K562 (cell line): ENCODE measurements around the gene SS18L1. TPM values are rescaled to one million over a fixed set of nuclear protein-coding genes. Genes with fewer than 3 reads are reported as not detected.

Source experiments
- ARNT ChIP-seq, 2 experiments: fragments of 450-650 bp; IDR thresholded peaks; 2 replicates each; pipeline ENCODE4 v1.6.1; 2016; ENCODE audit warnings: mild to moderate bottlenecking in 1 of 2
- BCLAF1 ChIP-seq, 2 experiments: fragments of 450-650 bp in 1 of 2; IDR thresholded peaks; 2 replicates each; pipeline ENCODE4 v1.6.1; 2011 to 2017; ENCODE audit warnings: low read depth in 2 of 2, antibody characterized with exemption in 1 of 2, borderline replicate concordance in 1 of 2, low read length in 1 of 2, mild to moderate bottlenecking in 1 of 2, mixed read lengths in 1 of 2; ENCODE audit not compliant: control insufficient read depth in 1 of 2
- E2F3 ChIP-seq: fragments of 250-450 bp; sonication (Bioruptor Pico); IDR thresholded peaks from 2 replicates; pipeline ENCODE4 v1.4.0; 2020; ENCODE audit warnings: mild to moderate bottlenecking
- ETS1 ChIP-seq: conservative IDR thresholded peaks from 2 replicates; pipeline ENCODE4 v1.6.1; 2011; ENCODE audit warnings: low read depth, mild to moderate bottlenecking, low read length; ENCODE audit not compliant: control insufficient read depth
- ETV5 ChIP-seq: sonication (generic); formaldehyde crosslinking; IDR thresholded peaks from 2 replicates; pipeline ENCODE4 v1.4.0; 2020; ENCODE audit warnings: low read depth, mild to moderate bottlenecking, missing genetic modification reagents
- GATA2 ChIP-seq: sonication (generic); formaldehyde crosslinking; IDR thresholded peaks from 2 replicates; pipeline ENCODE4 v1.4.0; 2020; ENCODE audit warnings: mild to moderate bottlenecking, missing genetic modification reagents
- GMEB1 ChIP-seq: fragments of 250-450 bp; sonication (Bioruptor Pico); IDR thresholded peaks from 2 replicates; pipeline ENCODE4 v1.4.0; 2020; ENCODE audit warnings: mild to moderate bottlenecking
- HCFC1 ChIP-seq: IDR thresholded peaks from 2 replicates; pipeline ENCODE4 v1.6.1; 2012; ENCODE audit warnings: low read depth, low read length, improper control_type of control experiment
- JUND ChIP-seq, 2 experiments: IDR thresholded peaks; 2 replicates in 1 of 2; 3 replicates in 1 of 2; pipeline ENCODE4 v1.6.1; 2011; ENCODE audit warnings: borderline replicate concordance in 2 of 2, low read depth in 2 of 2, low read length in 2 of 2, improper control_type of control experiment in 1 of 2, missing biosample characterization in 1 of 2, missing genetic modification characterization in 1 of 2, missing genetic modification reagents in 1 of 2
- PTRF ChIP-seq: fragments of 450-650 bp; IDR thresholded peaks from 2 replicates; pipeline ENCODE4 v1.6.1; 2016; ENCODE audit warnings: mild to moderate bottlenecking, missing genetic modification characterization, missing compliant biosample characterization
- SIRT6 ChIP-seq: IDR thresholded peaks from one replicate; pipeline ENCODE4 v1.6.1; 2012; ENCODE audit warnings: low read depth, mild to moderate bottlenecking, control low read depth, inconsistent platforms, low read length, moderate library complexity
- SUPT5H ChIP-seq: fragments of 450-650 bp; IDR thresholded peaks from 2 replicates; pipeline ENCODE4 v1.6.1; 2016
- TRIM24 ChIP-seq, 2 experiments: fragments of 450-650 bp; IDR thresholded peaks; 2 replicates each; pipeline ENCODE4 v1.6.1; 2016
- ZNF431 ChIP-seq: sonication (generic); formaldehyde crosslinking; IDR thresholded peaks from 2 replicates; pipeline ENCODE4 v1.8.0; 2022; ENCODE audit warnings: mild to moderate bottlenecking, missing genetic modification reagents
- ZNF75A ChIP-seq: fragments of 450-650 bp; formaldehyde crosslinking; IDR thresholded peaks from 2 replicates; pipeline ENCODE4 v1.4.0; 2020; ENCODE audit warnings: mild to moderate bottlenecking
- polyA plus RNA-seq, 8 experiments: library from polyadenylated mRNA; depleted of rRNA in 4 of 8; stranded (reverse) in 5 of 8; unstranded in 3 of 8; fragments of >200 nt; fragmentation: Nextera tagmentation in 2 of 8; fragmentation: Illumina TruSeq in 1 of 8; extraction: Ambion mirVana in 2 of 8; extraction: Trizol in 1 of 8; gene quantifications; 2 replicates each; pipeline versions ENCODE4 v1.2.1 to v1.2.3, GENCODE V29; 2011 to 2014; ENCODE audit warnings: inconsistent platforms in 1 of 8, missing spikeins in 1 of 8
- total RNA-seq, 7 experiments: library from RNA; depleted of rRNA in 6 of 7; stranded (reverse); fragments of >200 nt in 6 of 7; fragmentation: Illumina TruSeq in 2 of 7; extraction: Trizol in 2 of 7; gene quantifications; 2 replicates each; pipeline versions ENCODE4 v1.2.1 to v1.2.3, GENCODE V29; 2011 to 2021; ENCODE audit warnings: low replicate concordance in 1 of 7
- TF ChIP-seq, protein P1 (sequence below): fragments of 450-650 bp; IDR thresholded peaks from 2 replicates; pipeline ENCODE4 v1.7.0; 2016; ENCODE audit warnings: borderline replicate concordance
- TF ChIP-seq, protein P2 (sequence below): fragments of 250-450 bp; sonication (Bioruptor Pico); IDR thresholded peaks from 2 replicates; pipeline ENCODE4 v1.8.0; 2021; ENCODE audit warnings: moderate library complexity, mild to moderate bottlenecking, inconsistent platforms

Gene SS18L1
- total and polyA plus RNA-seq, 9 of the 15 experiments (the other 6 are each of a cell fraction or from before 2014, with no cell fraction given), result 2.7 to 28.3 (median 15.1) TPM

- TF ChIP-seq BCLAF1 (IDR thresholded peaks at IDR 0.05; ENCODE audit: borderline replicate concordance in 1 of 2, control insufficient read depth in 1 of 2, low read depth in 2 of 2, low read length in 1 of 2) (no peak), SIRT6 (no peak), ZNF75A (CRISPR knock-in tag) (no peak), ETS1 (peak; percentile 60), GMEB1 (peak; percentile 96), ETV5 (no peak; the same call in 1 of the 2 replicates), ZNF431 (CRISPR knock-in tag) (no peak), SUPT5H (no peak), GATA2 (CRISPR knock-in tag) (no peak), E2F3 (CRISPR knock-in tag) (no peak), HCFC1 (peak; percentile 26), TRIM24 (IDR thresholded peaks at IDR 0.05) (no peak), PTRF (tag) (no peak), JUND (IDR thresholded peaks at IDR 0.05; ENCODE audit: borderline replicate concordance, low read depth, low read length) (peak; percentile 30; the same call in 1 of the 2 replicates), JUND (tag; IDR thresholded peaks at IDR 0.05; ENCODE audit: borderline replicate concordance, low read depth, low read length) (no peak), ARNT (IDR thresholded peaks at IDR 0.05) (no peak)
- TF ChIP-seq, protein P1, sequence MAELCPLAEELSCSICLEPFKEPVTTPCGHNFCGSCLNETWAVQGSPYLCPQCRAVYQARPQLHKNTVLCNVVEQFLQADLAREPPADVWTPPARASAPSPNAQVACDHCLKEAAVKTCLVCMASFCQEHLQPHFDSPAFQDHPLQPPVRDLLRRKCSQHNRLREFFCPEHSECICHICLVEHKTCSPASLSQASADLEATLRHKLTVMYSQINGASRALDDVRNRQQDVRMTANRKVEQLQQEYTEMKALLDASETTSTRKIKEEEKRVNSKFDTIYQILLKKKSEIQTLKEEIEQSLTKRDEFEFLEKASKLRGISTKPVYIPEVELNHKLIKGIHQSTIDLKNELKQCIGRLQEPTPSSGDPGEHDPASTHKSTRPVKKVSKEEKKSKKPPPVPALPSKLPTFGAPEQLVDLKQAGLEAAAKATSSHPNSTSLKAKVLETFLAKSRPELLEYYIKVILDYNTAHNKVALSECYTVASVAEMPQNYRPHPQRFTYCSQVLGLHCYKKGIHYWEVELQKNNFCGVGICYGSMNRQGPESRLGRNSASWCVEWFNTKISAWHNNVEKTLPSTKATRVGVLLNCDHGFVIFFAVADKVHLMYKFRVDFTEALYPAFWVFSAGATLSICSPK, result no peak
- TF ChIP-seq, protein P2, sequence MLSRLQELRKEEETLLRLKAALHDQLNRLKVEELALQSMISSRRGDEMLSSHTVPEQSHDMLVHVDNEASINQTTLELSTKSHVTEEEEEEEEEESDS (CRISPR knock-in tag), result no peak
Observed at GRCh38 chr20:62121776-62122653, 21.6 kb upstream of the SS18L1 start, which contains the start of gene LSM14B (continued).
